GM19328 (cell line): ENCODE results near the gene DLX6.
A peak's percentile ranks its signal among the peaks of the same experiment; 100 is the strongest.
"Not testable (repeated sequence)": the region's sequence is repeated elsewhere in the genome, so short reads cannot be mapped to it uniquely, and the experiment has no call there.

Source experiments
- ATAC-seq: cut with Tn5 transposase; IDR thresholded peaks from one replicate; pipeline ENCODE4 v1.9.1; 2021; ENCODE audit warnings: mild to moderate bottlenecking, moderate library complexity; ENCODE audit not compliant: unreplicated experiment

DLX6 gene

DNA sequence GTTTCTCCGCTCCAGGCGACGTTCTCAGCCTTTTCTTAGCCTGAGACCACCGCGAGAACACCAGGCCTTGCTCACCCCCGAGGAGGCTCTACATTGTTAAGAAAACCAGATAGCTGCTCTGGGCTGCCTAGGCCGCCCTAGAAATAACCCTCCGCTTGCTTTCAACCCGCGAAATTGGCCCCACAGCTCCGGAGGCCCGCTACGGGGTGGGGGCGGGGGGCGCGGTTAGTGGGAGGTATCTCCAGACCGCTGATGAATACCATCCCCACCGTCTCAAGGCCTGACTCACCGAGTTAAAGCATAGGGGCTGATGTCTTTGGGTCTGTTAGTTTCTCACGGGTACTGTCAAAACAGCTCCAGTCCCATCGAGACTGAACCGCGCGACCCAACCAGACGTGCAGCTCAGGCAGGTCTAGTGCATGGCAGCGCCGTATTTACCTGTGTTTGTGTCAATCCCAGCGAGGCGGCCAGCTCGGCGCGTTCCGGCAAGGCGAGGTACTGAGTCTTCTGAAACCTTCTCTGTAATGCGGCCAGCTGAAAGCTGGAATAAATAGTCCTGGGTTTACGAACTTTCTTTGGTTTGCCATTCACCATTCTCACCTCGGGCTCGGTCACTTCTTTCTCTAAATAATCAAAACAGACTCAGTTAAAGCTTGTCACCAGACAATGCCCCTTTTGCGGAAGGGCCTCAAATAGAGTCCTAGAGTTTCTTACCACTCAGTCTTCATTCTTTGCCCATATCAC lies 16.6 kb downstream of the DLX6 start:
- ATAC-seq: no peak

DNA sequence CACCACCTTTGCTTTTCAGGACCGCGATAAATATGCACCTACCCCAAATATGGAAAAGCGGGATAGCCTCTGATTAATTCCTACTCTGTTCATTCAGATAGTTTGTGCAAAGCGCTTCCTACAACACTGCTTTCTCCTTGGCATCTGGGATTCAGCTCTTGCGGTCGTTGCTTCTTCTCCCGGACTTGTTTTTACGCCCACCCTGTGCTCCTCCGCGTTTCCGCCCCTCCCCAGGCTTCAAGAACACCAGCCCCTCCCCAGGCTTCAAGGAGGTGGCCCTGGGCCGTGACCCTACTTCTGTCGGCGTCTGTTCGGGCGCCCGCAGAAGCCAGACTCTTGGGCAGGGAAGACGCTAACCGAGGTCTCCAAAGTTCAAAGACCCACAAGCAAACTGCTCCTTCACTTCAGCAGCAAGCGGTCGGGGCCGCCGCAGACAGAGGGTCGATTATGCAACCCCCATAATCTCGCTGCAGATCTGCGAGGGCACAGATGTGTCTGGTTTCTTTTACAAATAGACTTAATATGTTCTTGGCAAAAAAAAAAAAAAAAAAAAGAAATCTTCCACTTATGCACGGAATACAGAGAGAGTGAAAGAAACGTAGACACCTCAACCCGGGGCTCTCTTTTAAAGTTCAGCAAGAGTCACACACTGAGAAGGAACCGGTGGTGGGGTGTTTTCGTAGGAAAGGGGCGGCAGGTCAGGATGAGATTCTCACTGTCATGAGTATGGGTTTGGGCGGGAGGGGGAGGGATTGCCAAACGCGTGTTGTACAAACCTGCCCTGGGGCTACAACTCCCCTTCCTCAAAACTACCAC lies 17.3 kb downstream of the DLX6 start:
- no peak for ATAC-seq

- ATAC-seq: no peak
Observed at GRCh38 chr7:97024209-97025129, 19.1 kb downstream of the DLX6 start, which contains the start of gene DLX5. Gene DLX5 (minus strand): TSS chr7:97024831. CDS start chr7:97024623, 208 bp downstream.

- no peak for ATAC-seq
Observed at GRCh38 chr7:97025130-97025499, 19.8 kb downstream of the DLX6 start.

DNA sequence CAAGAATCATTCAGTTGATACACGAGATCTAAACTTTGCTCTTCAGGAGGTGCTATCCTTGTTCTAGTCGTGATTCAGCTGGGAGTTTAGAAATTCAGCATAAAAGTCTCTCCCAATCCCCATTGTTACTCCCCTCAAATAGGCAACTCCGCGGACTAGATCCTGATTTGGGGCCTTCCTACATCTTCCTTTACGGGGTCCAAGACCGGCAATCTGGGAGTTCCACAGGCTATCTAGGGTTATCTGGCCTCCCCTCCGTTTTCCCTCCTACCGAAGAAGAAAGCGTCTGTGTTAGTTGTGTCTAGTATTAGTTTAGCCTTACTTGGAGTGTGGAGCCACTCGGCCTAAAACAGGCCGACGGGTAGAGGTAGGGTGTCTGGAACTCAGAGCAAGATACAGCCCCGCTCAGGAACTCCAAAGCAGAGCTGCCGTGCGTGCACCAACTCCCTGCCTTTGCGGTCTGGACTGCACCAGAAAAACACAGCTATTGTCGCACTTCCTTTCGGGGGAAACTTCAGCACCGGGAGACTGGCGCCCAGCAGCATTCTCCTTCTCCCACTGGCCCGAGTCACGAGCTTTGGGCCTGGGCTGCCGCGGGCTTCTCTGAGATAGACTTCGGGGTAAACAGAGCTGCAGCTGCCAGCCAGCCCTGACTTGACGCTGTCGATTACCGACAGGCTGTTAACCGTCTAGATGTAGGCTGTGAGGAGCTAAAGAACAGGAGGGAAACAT lies 20.8 kb downstream of the DLX6 start:
- no peak for ATAC-seq

GRCh38 chr7:97026715-97027426 lies 21.5 kb downstream of the DLX6 start:
- no peak for ATAC-seq

DNA sequence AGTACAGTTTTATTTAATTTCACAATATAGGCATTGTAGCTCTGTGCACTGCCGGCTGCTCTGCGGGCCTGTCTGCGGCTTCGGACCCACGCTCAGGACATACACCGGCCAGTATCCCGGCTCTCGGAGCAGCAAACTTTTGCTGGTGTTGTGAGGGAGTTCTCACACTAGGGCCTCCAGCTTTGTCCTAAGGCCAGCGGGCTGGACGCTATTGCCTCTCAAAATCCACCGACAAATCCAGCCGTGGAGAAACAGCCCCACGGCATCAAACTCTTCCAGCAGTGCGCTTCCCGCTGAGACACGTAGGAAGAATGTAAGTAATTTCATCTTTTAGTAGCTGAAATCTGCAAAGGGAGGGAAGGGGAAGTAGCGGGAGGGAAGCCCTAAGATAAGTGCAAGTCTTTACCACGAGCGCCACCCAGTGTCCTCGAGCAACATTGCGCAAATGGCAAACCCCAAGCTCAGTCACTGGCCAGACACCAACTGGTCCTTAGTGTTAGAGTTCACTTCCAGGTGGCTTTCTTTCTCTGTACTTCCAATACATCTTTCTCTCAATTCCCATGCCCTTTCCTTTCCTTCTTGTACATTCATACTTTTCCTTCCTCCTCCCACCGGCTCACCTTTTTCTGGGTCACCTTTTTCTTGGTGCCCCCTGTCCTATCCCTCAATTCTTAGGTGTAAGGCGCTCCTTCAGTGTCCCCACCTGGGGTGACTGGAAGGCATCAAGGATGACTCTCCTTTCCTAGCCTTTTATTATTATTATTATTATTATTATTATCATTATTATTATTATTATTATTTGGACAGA lies 22.3 kb downstream of the DLX6 start:
- peak; percentile 92 for ATAC-seq

- ATAC-seq: not testable (repeated sequence)
Observed at GRCh38 chr7:97034213-97034852, 29.0 kb downstream of the DLX6 start.

DNA sequence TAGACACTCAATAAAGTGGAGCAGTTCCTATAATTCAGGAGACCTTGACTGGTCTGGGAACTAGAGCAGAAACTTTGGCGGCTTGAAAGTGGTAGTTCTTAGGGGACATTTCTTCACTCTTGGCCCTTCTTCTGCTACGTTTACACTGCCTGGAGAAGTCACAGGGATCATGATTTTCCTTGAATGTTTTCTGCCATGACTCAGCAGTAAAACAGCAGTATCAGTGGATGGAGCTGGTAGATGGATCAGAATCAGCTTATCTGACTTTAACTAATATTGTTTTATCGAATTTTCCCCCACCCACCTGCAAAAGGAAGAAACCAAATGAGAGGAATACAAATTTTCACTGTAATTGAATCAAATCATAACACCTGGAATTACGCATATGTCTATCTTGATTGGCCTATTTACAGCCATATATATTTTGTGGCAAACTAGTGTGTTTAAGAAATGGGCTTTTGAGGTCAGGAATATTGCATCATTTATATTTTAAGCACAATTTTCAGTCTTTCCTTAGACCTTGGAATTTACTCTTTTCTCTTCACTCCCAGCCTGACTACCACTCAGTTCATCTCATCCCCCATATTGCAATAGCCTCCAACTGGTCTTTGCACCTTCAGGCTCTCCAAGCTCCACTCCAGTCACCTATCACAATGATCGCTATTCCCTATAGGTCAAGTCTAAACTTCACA lies 34.2 kb downstream of the DLX6 start:
- ATAC-seq: no peak

DNA sequence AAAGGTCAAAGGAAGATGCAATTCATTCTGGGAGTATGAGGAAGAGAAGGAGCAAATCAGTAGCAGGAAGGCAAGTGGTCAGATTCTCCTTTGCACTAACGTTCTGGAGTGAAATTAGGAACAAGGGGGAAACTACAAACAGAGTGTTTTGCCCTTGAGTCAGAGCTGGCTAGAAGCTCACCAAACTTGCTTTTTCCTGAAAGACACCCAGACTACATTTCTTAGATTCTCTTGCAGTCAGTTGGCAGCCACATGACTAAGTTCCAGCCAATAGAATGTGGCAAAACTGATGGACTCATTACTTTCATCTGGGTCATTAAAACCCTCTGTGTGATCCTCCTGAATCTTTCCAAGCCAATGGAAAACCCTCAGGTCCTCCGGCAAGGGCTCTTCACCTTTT lies 37.9 kb downstream of the DLX6 start:
- no peak for ATAC-seq
